Measurements from ENCODE around the gene ANGPTL8. TPM values are rescaled to one million over a fixed set of nuclear protein-coding genes. Genes with fewer than 3 reads are reported as not detected.

Gene ANGPTL8
- total and polyA plus RNA-seq, 2 of the 4 experiments (the other 2 are of a cell fraction), result not detected

DNA sequence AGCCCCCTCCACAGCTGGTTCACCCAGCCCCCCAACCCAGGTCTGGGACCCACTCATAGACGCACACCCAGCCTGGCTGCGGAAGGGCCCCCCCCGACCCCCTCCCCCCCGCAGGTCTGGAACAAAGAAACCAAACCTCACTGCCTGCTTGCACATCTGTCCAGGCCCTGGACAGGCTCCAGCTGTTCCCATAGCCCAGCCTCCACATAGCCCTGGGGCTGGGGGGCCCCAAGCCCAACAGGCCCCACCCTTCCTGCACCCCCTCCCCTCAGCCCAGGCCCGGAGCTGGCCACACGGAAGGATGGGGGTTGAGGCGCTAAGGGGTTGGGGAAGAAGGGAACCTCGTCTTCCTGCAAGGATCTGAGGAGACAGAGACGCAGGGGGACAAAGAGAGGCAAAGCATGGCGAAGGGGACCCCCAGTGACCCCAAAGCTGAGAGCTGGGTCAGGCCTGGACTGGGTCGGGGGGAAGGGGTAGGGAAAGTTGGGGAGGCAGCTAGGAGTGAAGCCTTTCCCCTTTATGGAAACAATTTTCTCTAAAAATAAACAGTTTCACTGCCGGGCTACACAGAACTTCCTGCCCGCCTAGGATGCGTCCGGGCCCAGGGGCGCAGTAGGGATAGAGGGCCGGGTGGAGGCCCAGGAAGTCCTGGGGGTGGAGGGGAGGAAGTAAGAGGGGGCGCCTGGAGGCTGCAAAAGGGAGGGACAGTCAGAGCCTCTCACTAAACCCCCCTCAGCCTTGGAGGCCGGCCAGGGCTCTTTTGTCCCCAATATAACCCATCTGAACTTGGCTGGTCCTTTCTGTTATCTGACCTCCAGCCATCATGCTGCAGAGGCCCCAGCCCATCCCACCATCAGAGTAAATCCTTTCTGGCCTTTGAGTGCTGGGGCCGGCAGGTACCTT is 44.5 kb upstream of the ANGPTL8 start:
- peak overlapping the region; percentile 70 to 99 for H4K8ac ChIP-seq (ENCODE audit: low read depth in 2 of 2, low read length in 2 of 2)
- H3K27ac ChIP-seq (ENCODE audit: insufficient read depth, low read length), result peak overlapping the region; percentile 100
- peak overlapping the region; percentile 96 for H2BK120ac ChIP-seq (ENCODE audit: low read depth, low read length)
- peaks cover 46% of the 10 kb centered on the region for H3K36me3 ChIP-seq (ENCODE audit: control insufficient read depth, insufficient read depth, low read length)
- H2AK9ac ChIP-seq (replicated peaks; ENCODE audit: low read depth, low read length, poor library complexity), result peak overlapping the region; percentile 97
- peak overlapping the region; percentile 99 for H3K4ac ChIP-seq (ENCODE audit: low read depth, low read length)
- ChIA-PET POLR2A (ENCODE audit: unreplicated experiment) (no interaction called here), CTCF (interaction anchor here (1.2 kb wide), 1 partner anchor 8 kb away, joined by 3 read pairs; no protein-coding TSS in a partner anchor)
- H3K79me1 ChIP-seq (ENCODE audit: low read depth in 1 of 2, low read length in 2 of 2), result peaks cover 29 to 69% of the 10 kb centered on the region in 2 experiments
- peaks cover 25% of the 10 kb centered on the region for H4K20me1 ChIP-seq (ENCODE audit: insufficient read depth, low read length)
- peak overlapping the region; percentile 94 for H3K9ac ChIP-seq (ENCODE audit: low read depth, low read length)
- peak; percentile 23 for DNase-seq
- in situ Hi-C loops (cut with MboI; ENCODE audit: low sequenced_read_pairs), result no loop called here
- H3K23ac ChIP-seq (ENCODE audit: low read depth, low read length), result peak overlapping the region; percentile 99
- peak overlapping the region; percentile 99 for H3K4me2 ChIP-seq (ENCODE audit: low read depth, low read length)
- H2BK15ac ChIP-seq (ENCODE audit: low read depth, low read length), result peak overlapping the region; percentile 94; the same call in 2 of the 3 replicates
- H3K4me1 ChIP-seq (ENCODE audit: control insufficient read depth, insufficient read depth, low read length), result peaks cover 19% of the 10 kb centered on the region
- H2AFZ ChIP-seq (replicated peaks; ENCODE audit: low read length, poor library complexity), result peak overlapping the region; percentile 79
- peak overlapping the region; percentile 99 for H3K18ac ChIP-seq (ENCODE audit: low read depth, low read length)
- peak overlapping the region; percentile 100 for H2AK5ac ChIP-seq (ENCODE audit: low read depth, low read length)
- dilution Hi-C loops (cut with HindIII; ENCODE audit: low sequenced_read_pairs, unreplicated experiment), result no loop called here
- H3K27me3 ChIP-seq (ENCODE audit: control insufficient read depth, insufficient read depth, low read length), result no peaks in the 10 kb centered on the region
- 0% methylated on average over 1 of the region's 20 CpGs; no CpG with 5 or more reads in 1 of the 2 experiments for WGBS, 2 experiments (ENCODE audit: extremely low coverage in 2 of 2, insufficient read length in 1 of 2)
- H3K9me1 ChIP-seq (ENCODE audit: insufficient read depth, low read length), result peaks cover 7% of the 10 kb centered on the region
- no peaks in the 10 kb centered on the region for H3K9me3 ChIP-seq (ENCODE audit: control insufficient read depth, insufficient read depth, low read length)
- H3K56ac ChIP-seq (ENCODE audit: extremely low read depth, insufficient read depth, low read length), result peak overlapping the region; percentile 85
- intact Hi-C loops (cut with micrococcal nuclease), result no loop called here
- peak overlapping the region; percentile 92 for H2BK20ac ChIP-seq (ENCODE audit: low read depth, low read length)
- H4K91ac ChIP-seq (ENCODE audit: insufficient read depth, low read depth, low read length), result peak overlapping the region; percentile 99
- H3K4me3 ChIP-seq (ENCODE audit: insufficient read depth, low read depth, low read length), result peak overlapping the region; percentile 54
- TF ChIP-seq MAZ (IDR thresholded peaks at IDR 0.05; ENCODE audit: borderline replicate concordance, low read depth, low read length) (0 out of 2 replicates have a peak, but pooled peaks have one; percentile 11), FOS (IDR thresholded peaks at IDR 0.05; ENCODE audit: low read depth, low read length) (no peak)
- peak overlapping the region; percentile 100 for H3K14ac ChIP-seq (replicated peaks; ENCODE audit: low read depth, low read length)
- H2BK5ac ChIP-seq (ENCODE audit: low read depth, low read length, poor library complexity, severe bottlenecking), result peak overlapping the region; percentile 97
- BruUV-seq (replicated peaks), result no TSS peak
- peak; percentile 30 for ATAC-seq (ENCODE audit: low read depth)
- peak overlapping the region; percentile 99 for H4K5ac ChIP-seq (ENCODE audit: low read depth, low read length)

All from IMR-90 (cell line).